Measurements from ENCODE around the gene SLC16A2. TPM values are rescaled to one million over a fixed set of nuclear protein-coding genes. Genes with fewer than 3 reads are reported as not detected.
"Not testable (repeated sequence)": the region's sequence is repeated elsewhere in the genome, so short reads cannot be mapped to it uniquely, and the experiment has no call there.

SLC16A2 gene
- total and polyA plus RNA-seq, 4 experiments from 2014 or later: 0.07 to 0.35 (median 0.19) TPM; not detected in 1

DNA sequence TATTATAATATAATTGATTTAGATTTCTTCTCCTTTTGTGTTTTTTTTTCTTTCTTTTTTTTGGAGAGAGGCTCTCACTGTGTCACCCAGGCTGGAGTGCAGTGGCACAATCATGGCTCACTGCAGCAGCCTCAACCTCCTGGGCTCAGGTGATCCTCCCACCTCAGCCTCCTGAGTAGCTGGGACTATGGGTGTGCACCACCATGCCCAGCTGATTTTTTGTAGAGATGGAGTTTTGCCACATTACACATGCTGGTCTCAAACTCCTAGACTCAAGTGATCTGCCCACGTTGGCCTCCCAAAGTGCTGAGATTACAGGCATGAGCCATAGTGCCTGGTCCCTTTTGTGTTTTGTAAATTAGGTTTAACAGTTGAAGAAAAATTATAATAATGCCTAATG is 94.7 kb downstream of the SLC16A2 start:
- H3K4me1 ChIP-seq (ENCODE audit: insufficient read depth, low read length); H3K9me3 Mint-ChIP-seq; H3K4me1 Mint-ChIP-seq; POLR2A ChIA-PET (ENCODE audit: partially characterized antibody); H3K9me3 ChIP-seq (ENCODE audit: control insufficient read depth in 1 of 2, low read length in 2 of 2); intact Hi-C loops (cut with micrococcal nuclease); CTCF ChIA-PET (ENCODE audit: partially characterized antibody); H3K4me3 ChIP-seq (ENCODE audit: low read length in 2 of 2); H3K4me3 Mint-ChIP-seq; H3K27ac Mint-ChIP-seq; DNase-seq; H3K27me3 ChIP-seq (ENCODE audit: insufficient read depth, low read length); H3K27me3 Mint-ChIP-seq; H3K36me3 Mint-ChIP-seq; H3K27ac ChIP-seq (ENCODE audit: low read depth, low read length); H3K36me3 ChIP-seq (ENCODE audit: insufficient read depth, low read length): not testable (repeated sequence)

DNA sequence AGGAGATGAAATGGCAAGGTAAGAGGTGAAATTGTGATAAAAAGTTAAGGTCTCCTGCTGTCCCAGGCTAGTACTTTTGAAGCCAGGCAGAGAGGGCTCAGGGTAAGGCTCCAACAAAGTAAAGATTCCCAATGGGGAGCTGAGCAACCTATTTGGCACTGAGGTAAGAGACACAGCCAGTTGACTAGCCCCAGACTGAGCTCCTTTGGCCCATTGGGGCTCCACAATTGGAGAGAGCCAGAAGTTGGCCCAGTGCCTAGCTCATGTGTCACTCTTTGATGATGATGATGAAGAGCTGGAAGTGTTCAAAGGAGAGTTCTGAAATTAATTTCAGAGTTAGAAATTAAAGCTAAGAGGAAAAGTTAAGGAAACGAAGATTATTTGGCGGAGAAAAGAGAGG is 98.6 kb downstream of the SLC16A2 start:
- Histone ChIP-seq H3K27ac (ENCODE audit: low read depth, low read length) (no peak overlapping the region), H3K27me3 (ENCODE audit: insufficient read depth, low read length) (no peaks in the 10 kb centered on the region), H3K36me3 (ENCODE audit: insufficient read depth, low read length) (no peaks in the 10 kb centered on the region), H3K4me3 (ENCODE audit: low read length in 2 of 2) (no peak overlapping the region), H3K4me1 (ENCODE audit: insufficient read depth, low read length) (no peaks in the 10 kb centered on the region), H3K9me3 (ENCODE audit: control insufficient read depth in 1 of 2, low read length in 2 of 2) (no peaks in the 10 kb centered on the region)
- Mint-ChIP-seq H3K36me3 (no peaks in the 10 kb centered on the region), H3K4me1 (no peaks in the 10 kb centered on the region), H3K9me3 (peaks cover 0 to 8% (median 0%) of the 10 kb centered on the region in 8 donors), H3K4me3 (no peak overlapping the region), H3K27me3 (no peaks in the 10 kb centered on the region), H3K27ac (no peak overlapping the region)
- POLR2A ChIA-PET (ENCODE audit: partially characterized antibody): no interaction called here
- intact Hi-C loops (cut with micrococcal nuclease): no loop called here
- CTCF ChIA-PET (ENCODE audit: partially characterized antibody): no interaction called here
- DNase-seq: no peak

DNA sequence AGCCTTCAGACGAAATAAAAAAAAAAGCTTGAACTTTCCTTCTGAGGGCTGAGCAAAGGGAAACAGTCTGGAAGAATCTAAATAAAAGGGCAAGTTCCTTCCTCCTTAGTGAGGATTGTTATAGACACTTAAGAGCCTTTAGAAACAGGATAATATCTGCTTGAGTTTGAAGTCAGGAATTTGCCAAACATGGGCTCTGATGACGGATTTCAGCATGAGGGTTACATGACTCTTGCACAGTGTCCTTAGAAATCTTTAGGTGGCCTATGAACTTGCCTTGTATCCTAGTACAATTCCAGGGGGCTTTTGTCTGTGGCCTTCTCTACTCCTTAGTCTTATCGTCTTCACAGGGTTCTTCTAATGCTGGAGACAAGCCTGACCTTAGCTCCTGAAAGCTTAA is 99.0 kb downstream of the SLC16A2 start:
- peaks cover 0 to 8% (median 0%) of the 10 kb centered on the region in 8 donors for H3K9me3 Mint-ChIP-seq
- no peaks in the 10 kb centered on the region for H3K4me1 ChIP-seq (ENCODE audit: insufficient read depth, low read length)
- H3K4me3 Mint-ChIP-seq: no peak overlapping the region
- H3K27ac ChIP-seq (ENCODE audit: low read depth, low read length): no peak overlapping the region
- no peaks in the 10 kb centered on the region for H3K9me3 ChIP-seq (ENCODE audit: control insufficient read depth in 1 of 2, low read length in 2 of 2)
- H3K27me3 ChIP-seq (ENCODE audit: insufficient read depth, low read length): no peaks in the 10 kb centered on the region
- no peaks in the 10 kb centered on the region for H3K36me3 Mint-ChIP-seq
- POLR2A ChIA-PET (ENCODE audit: partially characterized antibody): no interaction called here
- no peak overlapping the region for H3K27ac Mint-ChIP-seq
- no peak for DNase-seq
- H3K4me3 ChIP-seq (ENCODE audit: low read length in 2 of 2): no peak overlapping the region
- H3K4me1 Mint-ChIP-seq: no peaks in the 10 kb centered on the region
- CTCF ChIA-PET (ENCODE audit: partially characterized antibody): no interaction called here
- no peaks in the 10 kb centered on the region for H3K36me3 ChIP-seq (ENCODE audit: insufficient read depth, low read length)
- no peaks in the 10 kb centered on the region for H3K27me3 Mint-ChIP-seq
- intact Hi-C loops (cut with micrococcal nuclease): no loop called here

DNA sequence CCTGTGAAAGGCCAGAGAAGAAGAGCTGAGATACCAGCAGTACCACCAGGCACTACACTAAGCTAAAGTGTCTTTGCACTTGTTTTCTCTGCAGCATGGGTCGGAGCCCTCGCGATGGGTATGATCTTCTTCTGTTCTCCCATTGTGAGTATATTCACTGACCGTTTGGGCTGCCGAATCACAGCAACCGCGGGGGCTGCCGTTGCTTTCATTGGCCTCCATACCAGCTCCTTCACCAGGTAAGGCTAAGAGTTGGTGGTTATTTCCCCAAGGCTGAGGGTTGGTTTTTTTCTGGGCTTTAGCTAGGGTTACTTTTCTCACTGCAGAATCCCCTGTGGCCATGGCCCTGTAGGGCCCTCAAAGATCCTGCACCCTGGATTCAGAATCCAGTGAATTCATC is 99.6 kb downstream of the SLC16A2 start:
- Histone ChIP-seq H3K9me3 (ENCODE audit: control insufficient read depth in 1 of 2, low read length in 2 of 2) (no peaks in the 10 kb centered on the region), H3K4me3 (ENCODE audit: low read length in 2 of 2) (no peak overlapping the region), H3K27ac (ENCODE audit: low read depth, low read length) (no peak overlapping the region), H3K4me1 (ENCODE audit: insufficient read depth, low read length) (no peaks in the 10 kb centered on the region), H3K36me3 (ENCODE audit: insufficient read depth, low read length) (no peaks in the 10 kb centered on the region), H3K27me3 (ENCODE audit: insufficient read depth, low read length) (no peaks in the 10 kb centered on the region)
- no peak overlapping the region for H3K4me3 Mint-ChIP-seq
- DNase-seq: no peak
- ChIA-PET POLR2A (ENCODE audit: partially characterized antibody) (no interaction called here), CTCF (ENCODE audit: partially characterized antibody) (interaction anchor here (1.6 kb wide), 1 partner anchor 10 kb away, joined by 4 read pairs; no protein-coding TSS in a partner anchor)
- no peaks in the 10 kb centered on the region for H3K36me3 Mint-ChIP-seq
- intact Hi-C loops (cut with micrococcal nuclease): no loop called here
- H3K27me3 Mint-ChIP-seq: no peaks in the 10 kb centered on the region
- no peak overlapping the region for H3K27ac Mint-ChIP-seq
- H3K4me1 Mint-ChIP-seq: no peaks in the 10 kb centered on the region
- H3K9me3 Mint-ChIP-seq: peaks cover 0 to 8% (median 0%) of the 10 kb centered on the region in 8 donors

DNA sequence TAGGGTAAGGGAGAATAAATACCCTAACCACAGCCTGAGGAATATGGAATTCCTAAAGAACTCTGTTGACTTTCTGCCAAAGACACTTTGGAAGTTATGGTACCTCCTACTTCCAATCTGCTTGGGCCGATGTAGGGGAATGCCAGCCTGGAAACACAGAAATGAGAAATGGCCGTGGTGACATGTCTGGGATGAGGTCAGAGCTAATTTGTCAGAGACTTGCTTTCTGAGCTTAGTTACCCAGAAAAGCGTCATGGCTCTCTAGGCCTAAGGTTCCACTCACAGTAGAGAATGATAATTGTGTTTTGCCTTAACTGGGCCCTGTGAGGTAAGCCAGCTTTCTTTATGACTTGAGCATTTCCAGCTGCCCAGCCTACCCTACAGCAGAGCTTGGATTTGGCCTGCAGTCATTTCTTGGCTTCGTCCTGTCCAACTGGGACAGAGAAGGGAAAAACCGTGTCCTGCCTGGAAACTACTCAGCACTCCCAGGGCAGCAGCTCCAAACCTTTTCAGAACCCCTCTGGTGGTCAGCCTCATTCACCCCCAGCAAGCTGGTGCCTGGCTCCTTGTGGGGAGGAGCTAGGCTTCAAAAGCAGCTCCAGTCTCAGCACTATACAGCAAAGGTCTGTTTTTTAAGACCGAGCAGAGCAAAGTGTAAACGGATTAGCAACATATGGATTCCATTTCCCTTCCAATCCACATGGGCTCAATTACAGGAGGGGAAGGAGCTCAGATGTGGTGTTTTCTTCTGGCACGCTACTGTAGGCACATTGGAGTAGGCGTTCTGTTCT is 100.9 kb downstream of the SLC16A2 start:
- CTCF ChIA-PET (ENCODE audit: partially characterized antibody): interaction anchor here (1.6 kb wide), 1 partner anchor 8 kb away, joined by 4 read pairs; no protein-coding TSS in a partner anchor
- POLR2A ChIA-PET (ENCODE audit: partially characterized antibody): no interaction called here
- H3K9me3 Mint-ChIP-seq: peaks cover 0 to 4% (median 0%) of the 10 kb centered on the region in 8 donors
- no peak for DNase-seq
- no peaks in the 10 kb centered on the region for H3K36me3 Mint-ChIP-seq
- no peaks in the 10 kb centered on the region for H3K27me3 Mint-ChIP-seq
- Histone ChIP-seq H3K27me3 (ENCODE audit: insufficient read depth, low read length) (no peaks in the 10 kb centered on the region), H3K36me3 (ENCODE audit: insufficient read depth, low read length) (no peaks in the 10 kb centered on the region), H3K4me3 (ENCODE audit: low read length in 2 of 2) (no peak overlapping the region), H3K4me1 (ENCODE audit: insufficient read depth, low read length) (no peaks in the 10 kb centered on the region), H3K27ac (ENCODE audit: low read depth, low read length) (no peak overlapping the region), H3K9me3 (ENCODE audit: control insufficient read depth in 1 of 2, low read length in 2 of 2) (no peaks in the 10 kb centered on the region)
- intact Hi-C loops (cut with micrococcal nuclease): no loop called here
- no peaks in the 10 kb centered on the region for H3K4me1 Mint-ChIP-seq
- H3K4me3 Mint-ChIP-seq: no peak overlapping the region
- no peak overlapping the region for H3K27ac Mint-ChIP-seq

DNA sequence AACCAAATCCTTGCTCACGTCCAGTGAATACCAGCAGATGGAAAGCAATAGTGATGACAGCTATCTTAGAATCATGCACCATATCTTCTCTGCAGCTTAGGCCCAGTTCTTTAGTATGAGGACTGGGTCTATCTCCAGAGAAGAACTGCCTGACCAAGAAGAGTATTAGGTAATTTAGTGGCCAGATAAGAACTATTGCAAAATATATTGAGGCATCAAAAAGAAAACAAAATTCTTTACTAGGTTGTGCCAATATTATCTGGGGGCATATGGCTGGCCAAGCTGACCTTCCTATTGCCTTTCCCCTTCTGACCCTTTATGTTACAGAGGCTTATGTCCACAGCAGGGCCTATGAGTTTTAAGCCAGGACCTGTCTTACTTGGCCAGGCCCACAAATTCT is 101.9 kb downstream of the SLC16A2 start:
- Mint-ChIP-seq H3K27me3 (no peaks in the 10 kb centered on the region), H3K36me3 (no peaks in the 10 kb centered on the region), H3K4me1 (no peaks in the 10 kb centered on the region), H3K27ac (no peak overlapping the region), H3K4me3 (no peak overlapping the region), H3K9me3 (no peaks in the 10 kb centered on the region)
- CTCF ChIA-PET (ENCODE audit: partially characterized antibody): no interaction called here
- Histone ChIP-seq H3K4me3 (ENCODE audit: low read length in 2 of 2) (no peak overlapping the region), H3K27ac (ENCODE audit: low read depth, low read length) (no peak overlapping the region), H3K4me1 (ENCODE audit: insufficient read depth, low read length) (no peaks in the 10 kb centered on the region), H3K27me3 (ENCODE audit: insufficient read depth, low read length) (no peaks in the 10 kb centered on the region), H3K9me3 (ENCODE audit: control insufficient read depth in 1 of 2, low read length in 2 of 2) (no peaks in the 10 kb centered on the region), H3K36me3 (ENCODE audit: insufficient read depth, low read length) (no peaks in the 10 kb centered on the region)
- intact Hi-C loops (cut with micrococcal nuclease): no loop called here
- DNase-seq: no peak
- POLR2A ChIA-PET (ENCODE audit: partially characterized antibody): no interaction called here

DNA sequence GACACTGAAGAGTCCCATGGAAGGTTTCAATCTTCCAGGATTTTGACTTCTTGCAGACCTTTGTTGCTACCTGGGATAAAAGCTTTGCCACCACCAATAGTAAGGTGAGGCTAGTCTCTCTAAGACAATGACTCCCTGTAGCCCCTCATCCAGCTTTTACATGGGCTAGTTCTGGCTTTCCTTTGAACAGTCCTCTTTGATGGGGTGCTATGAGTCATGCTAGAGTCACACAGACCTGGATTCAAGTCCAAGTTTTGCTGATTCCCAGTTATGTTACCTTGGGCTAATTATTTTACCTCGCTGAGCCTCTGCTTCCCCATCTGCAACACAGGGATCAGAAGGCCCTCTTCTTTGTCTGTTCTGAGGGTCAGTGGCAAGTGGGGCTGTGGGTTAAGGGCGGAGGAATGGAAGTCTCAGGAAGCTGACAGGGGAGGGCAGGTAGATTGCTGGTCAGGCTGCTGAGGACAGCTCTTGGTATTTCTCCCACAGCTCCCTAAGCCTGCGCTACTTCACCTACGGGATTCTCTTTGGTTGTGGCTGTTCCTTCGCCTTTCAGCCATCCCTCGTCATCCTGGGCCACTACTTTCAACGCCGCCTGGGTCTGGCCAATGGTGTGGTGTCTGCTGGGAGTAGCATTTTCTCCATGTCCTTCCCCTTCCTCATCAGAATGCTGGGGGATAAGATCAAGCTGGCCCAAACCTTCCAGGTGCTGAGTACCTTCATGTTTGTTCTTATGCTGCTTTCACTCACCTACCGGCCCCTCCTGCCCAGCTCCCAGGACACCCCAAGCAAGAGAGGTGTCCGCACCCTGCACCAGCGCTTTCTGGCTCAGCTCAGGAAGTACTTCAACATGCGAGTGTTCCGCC is 102.8 kb downstream of the SLC16A2 start:
- H3K9me3 Mint-ChIP-seq: no peaks in the 10 kb centered on the region
- Histone ChIP-seq H3K27me3 (ENCODE audit: insufficient read depth, low read length) (no peaks in the 10 kb centered on the region), H3K27ac (ENCODE audit: low read depth, low read length) (no peak overlapping the region), H3K4me3 (ENCODE audit: low read length in 2 of 2) (no peak overlapping the region), H3K4me1 (ENCODE audit: insufficient read depth, low read length) (no peaks in the 10 kb centered on the region), H3K36me3 (ENCODE audit: insufficient read depth, low read length) (no peaks in the 10 kb centered on the region), H3K9me3 (ENCODE audit: control insufficient read depth in 1 of 2, low read length in 2 of 2) (no peaks in the 10 kb centered on the region)
- ChIA-PET POLR2A (ENCODE audit: partially characterized antibody) (no interaction called here), CTCF (ENCODE audit: partially characterized antibody) (no interaction called here)
- peak overlapping the region in 1 of 8 donors; percentile 19 for H3K4me3 Mint-ChIP-seq
- no peaks in the 10 kb centered on the region for H3K36me3 Mint-ChIP-seq
- H3K27me3 Mint-ChIP-seq: no peaks in the 10 kb centered on the region
- intact Hi-C loops (cut with micrococcal nuclease): no loop called here
- H3K4me1 Mint-ChIP-seq: no peaks in the 10 kb centered on the region
- H3K27ac Mint-ChIP-seq: no peak overlapping the region
- DNase-seq: no peak
